GM12892 (cell line): ENCODE data around the gene AFG3L2.

ENCODE experiments used
- POLR2A ChIP-seq: IDR thresholded peaks from 2 replicates; pipeline ENCODE4 v1.6.1; 2011; ENCODE audit warnings: low read depth, low read length, control low read depth
- POLR2AphosphoS5 ChIP-seq: IDR thresholded peaks from 2 replicates; pipeline ENCODE4 v1.6.1; 2011; ENCODE audit warnings: low read depth, low read length, control low read depth
- TAF1 ChIP-seq: IDR thresholded peaks from 2 replicates; pipeline ENCODE4 v1.6.1; 2011; ENCODE audit warnings: low read depth, mild to moderate bottlenecking, control low read depth, low read length, borderline replicate concordance

GRCh38 chr18:12417687-12418086 is 40.7 kb upstream of the AFG3L2 start:
- TF ChIP-seq TAF1 (no peak), POLR2AphosphoS5 (no peak), POLR2A (no peak)
